Pons (tissue), 1 donor: Measurements from ENCODE around the gene ELF5.

ENCODE experiments used
- DNase-seq: peaks from one replicate; pipeline ENCODE4 v3.0.0-alpha.2; 2016; ENCODE audit warnings: low spot score

ELF5 gene

GRCh38 chr11:34493468-34493867 is 20.1 kb downstream of the ELF5 start:
- no peak for DNase-seq

GRCh38 chr11:34492806-34493414 is 20.7 kb downstream of the ELF5 start:
- peak; percentile 83 for DNase-seq

- DNase-seq: no peak
These were observed 23.3 kb downstream of the ELF5 start for GRCh38 chr11:34490304-34490703.

GRCh38 chr11:34488855-34489557 is 24.6 kb downstream of the ELF5 start:
- no peak for DNase-seq

- DNase-seq: no peak
These were observed 26.2 kb downstream of the ELF5 start for GRCh38 chr11:34487430-34487829.

- DNase-seq: no peak
These were observed 30.3 kb downstream of the ELF5 start for GRCh38 chr11:34483106-34483874.

- DNase-seq: no peak
These were observed 32.3 kb downstream of the ELF5 start for GRCh38 chr11:34481307-34481706.

- DNase-seq: no peak
These were observed 33.3 kb downstream of the ELF5 start for GRCh38 chr11:34480314-34480713.

GRCh38 chr11:34478845-34479663 is 34.5 kb downstream of the ELF5 start:
- no peak for DNase-seq

GRCh38 chr11:34476849-34477248 is 36.7 kb downstream of the ELF5 start:
- DNase-seq: no peak

GRCh38 chr11:34475656-34476055 is 37.9 kb downstream of the ELF5 start:
- DNase-seq: no peak

- DNase-seq: no peak
These were observed 39.9 kb downstream of the ELF5 start for GRCh38 chr11:34473603-34474169.

- no peak for DNase-seq
These were observed 45.3 kb downstream of the ELF5 start for GRCh38 chr11:34468209-34468841.

- no peak for DNase-seq
These were observed 46.6 kb downstream of the ELF5 start for GRCh38 chr11:34466802-34467488.

GRCh38 chr11:34464591-34465051 is 49.0 kb downstream of the ELF5 start:
- no peak for DNase-seq

GRCh38 chr11:34461215-34461614 is 52.4 kb downstream of the ELF5 start:
- no peak for DNase-seq

- DNase-seq: no peak
These were observed 53.3 kb downstream of the ELF5 start for GRCh38 chr11:34460278-34460677.

GRCh38 chr11:34459507-34460162 is 54.0 kb downstream of the ELF5 start:
- no peak for DNase-seq

- no peak for DNase-seq
These were observed 55.1 kb downstream of the ELF5 start for GRCh38 chr11:34458525-34458924.

GRCh38 chr11:34457607-34458006 is 56.0 kb downstream of the ELF5 start:
- no peak for DNase-seq
